ENCODE data around the gene TTC34. TPM values are rescaled to one million over a fixed set of nuclear protein-coding genes. Genes with fewer than 3 reads are reported as not detected.

TTC34 gene
- total and polyA plus RNA-seq, 9 of the 15 experiments (the other 6 are each of a cell fraction or from before 2014, with no cell fraction given): 0.03 to 0.38 (median 0.05) TPM; not detected in 2

DNA sequence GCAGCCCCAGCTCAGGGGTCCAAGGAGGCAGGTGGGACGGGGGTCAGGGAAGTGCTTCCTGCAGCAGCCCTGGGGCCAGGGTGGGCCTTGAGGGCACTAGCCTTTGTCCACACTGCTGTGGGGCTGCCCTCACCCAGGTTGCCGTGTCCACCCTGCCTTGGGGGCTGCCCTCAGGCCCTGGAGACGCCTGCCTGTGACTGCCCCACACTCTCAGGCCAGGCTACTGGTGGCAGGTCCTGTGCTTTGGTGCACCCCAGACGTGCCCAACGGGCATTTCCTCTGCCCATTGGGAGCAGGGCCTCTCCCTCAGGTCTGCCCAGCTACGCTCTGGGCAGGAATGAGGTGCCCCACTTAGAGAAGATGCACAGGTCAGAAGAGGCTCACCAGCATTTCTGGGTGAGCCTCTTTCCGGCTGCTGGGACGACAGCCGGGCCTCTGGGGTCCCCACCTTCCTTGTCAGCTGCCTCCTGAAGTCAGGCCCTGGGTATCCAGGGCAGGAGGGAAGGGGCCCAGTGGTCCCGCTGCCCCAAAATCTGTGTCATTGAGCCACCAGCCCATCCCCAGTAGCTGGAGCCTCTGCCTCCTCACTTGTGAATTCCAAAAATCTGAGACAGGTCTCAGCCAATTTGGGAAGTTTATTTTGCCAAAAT, 166.0 kb downstream of the TTC34 start (continued):
- TF ChIP-seq, protein P1, sequence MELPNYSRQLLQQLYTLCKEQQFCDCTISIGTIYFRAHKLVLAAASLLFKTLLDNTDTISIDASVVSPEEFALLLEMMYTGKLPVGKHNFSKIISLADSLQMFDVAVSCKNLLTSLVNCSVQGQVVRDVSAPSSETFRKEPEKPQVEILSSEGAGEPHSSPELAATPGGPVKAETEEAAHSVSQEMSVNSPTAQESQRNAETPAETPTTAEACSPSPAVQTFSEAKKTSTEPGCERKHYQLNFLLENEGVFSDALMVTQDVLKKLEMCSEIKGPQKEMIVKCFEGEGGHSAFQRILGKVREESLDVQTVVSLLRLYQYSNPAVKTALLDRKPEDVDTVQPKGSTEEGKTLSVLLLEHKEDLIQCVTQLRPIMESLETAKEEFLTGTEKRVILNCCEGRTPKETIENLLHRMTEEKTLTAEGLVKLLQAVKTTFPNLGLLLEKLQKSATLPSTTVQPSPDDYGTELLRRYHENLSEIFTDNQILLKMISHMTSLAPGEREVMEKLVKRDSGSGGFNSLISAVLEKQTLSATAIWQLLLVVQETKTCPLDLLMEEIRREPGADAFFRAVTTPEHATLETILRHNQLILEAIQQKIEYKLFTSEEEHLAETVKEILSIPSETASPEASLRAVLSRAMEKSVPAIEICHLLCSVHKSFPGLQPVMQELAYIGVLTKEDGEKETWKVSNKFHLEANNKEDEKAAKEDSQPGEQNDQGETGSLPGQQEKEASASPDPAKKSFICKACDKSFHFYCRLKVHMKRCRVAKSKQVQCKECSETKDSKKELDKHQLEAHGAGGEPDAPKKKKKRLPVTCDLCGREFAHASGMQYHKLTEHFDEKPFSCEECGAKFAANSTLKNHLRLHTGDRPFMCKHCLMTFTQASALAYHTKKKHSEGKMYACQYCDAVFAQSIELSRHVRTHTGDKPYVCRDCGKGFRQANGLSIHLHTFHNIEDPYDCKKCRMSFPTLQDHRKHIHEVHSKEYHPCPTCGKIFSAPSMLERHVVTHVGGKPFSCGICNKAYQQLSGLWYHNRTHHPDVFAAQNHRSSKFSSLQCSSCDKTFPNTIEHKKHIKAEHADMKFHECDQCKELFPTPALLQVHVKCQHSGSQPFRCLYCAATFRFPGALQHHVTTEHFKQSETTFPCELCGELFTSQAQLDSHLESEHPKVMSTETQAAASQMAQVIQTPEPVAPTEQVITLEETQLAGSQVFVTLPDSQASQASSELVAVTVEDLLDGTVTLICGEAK (IDR thresholded peaks at IDR 0.05): no peak
- TF ChIP-seq, protein P1 (CRISPR knock-in tag; IDR thresholded peaks at IDR 0.05): no peak
- no peak for TF ChIP-seq EHMT2 (IDR thresholded peaks at IDR 0.05)
- no peak for TF ChIP-seq PHB2 (IDR thresholded peaks at IDR 0.05; ENCODE audit: low read depth)
- TF ChIP-seq, protein P2, sequence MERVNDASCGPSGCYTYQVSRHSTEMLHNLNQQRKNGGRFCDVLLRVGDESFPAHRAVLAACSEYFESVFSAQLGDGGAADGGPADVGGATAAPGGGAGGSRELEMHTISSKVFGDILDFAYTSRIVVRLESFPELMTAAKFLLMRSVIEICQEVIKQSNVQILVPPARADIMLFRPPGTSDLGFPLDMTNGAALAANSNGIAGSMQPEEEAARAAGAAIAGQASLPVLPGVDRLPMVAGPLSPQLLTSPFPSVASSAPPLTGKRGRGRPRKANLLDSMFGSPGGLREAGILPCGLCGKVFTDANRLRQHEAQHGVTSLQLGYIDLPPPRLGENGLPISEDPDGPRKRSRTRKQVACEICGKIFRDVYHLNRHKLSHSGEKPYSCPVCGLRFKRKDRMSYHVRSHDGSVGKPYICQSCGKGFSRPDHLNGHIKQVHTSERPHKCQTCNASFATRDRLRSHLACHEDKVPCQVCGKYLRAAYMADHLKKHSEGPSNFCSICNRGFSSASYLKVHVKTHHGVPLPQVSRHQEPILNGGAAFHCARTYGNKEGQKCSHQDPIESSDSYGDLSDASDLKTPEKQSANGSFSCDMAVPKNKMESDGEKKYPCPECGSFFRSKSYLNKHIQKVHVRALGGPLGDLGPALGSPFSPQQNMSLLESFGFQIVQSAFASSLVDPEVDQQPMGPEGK (CRISPR knock-in tag; IDR thresholded peaks at IDR 0.05; ENCODE audit: borderline replicate concordance): no peak
- no peak for TF ChIP-seq DPF2 (IDR thresholded peaks at IDR 0.05)
- no peak for TF ChIP-seq TGIF2 (CRISPR knock-in tag; IDR thresholded peaks at IDR 0.05)
